ENCODE data around the gene SLC4A4. TPM values are rescaled to one million over a fixed set of nuclear protein-coding genes. Genes with fewer than 3 reads are reported as not detected.

SLC4A4 gene
- total RNA-seq, 2 experiments from 2014 or later: 0.08 to 0.14 TPM

DNA sequence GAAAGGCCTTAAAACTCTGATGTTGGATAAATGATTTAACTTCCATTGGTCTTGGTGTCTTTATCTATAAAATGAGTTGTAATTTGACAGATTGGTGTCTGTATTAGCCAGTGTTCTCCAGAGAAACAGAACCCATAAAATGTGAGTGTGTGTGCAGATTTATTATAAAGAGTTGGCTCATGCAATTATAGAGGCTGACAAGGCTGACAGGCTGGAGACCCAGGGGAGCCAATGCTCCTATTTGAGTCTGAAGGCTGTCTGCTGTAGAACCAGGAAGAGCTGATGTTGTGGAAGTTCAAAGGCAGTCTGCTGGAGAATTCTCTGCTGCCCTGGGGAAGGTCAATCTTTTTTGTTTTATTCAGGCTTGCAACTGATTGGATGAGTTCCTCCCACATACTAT is 131.7 kb downstream of the SLC4A4 start:
- ATAC-seq (ENCODE audit: poor library complexity): no peak
- no peaks in the 10 kb centered on the region for H3K9me3 Mint-ChIP-seq

DNA sequence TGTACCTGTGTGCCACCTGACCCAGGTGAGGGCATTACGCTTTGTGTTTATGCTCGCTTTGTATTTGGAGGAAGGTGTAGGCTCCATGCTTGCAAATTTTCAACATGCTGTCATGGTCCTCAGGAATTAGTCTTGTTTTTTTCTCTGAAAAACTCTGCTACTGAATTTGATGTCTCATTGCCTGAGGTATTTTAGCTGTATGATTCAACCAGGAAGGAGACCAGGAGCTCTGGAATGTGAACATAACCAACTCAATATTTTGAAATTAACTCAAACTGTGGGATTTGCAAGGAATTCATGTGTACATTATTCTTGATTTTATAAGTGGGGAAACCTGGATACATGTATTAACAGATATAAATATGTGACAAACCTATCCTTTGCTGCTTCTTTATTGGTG is 134.1 kb downstream of the SLC4A4 start:
- Histone ChIP-seq H3K4me3 (ENCODE audit: low read length) (no peak overlapping the region), H3K27ac (ENCODE audit: low read depth in 1 of 2, low read length in 2 of 2) (no peak overlapping the region), H3K36me3 (ENCODE audit: insufficient read depth, low read length) (no peaks in the 10 kb centered on the region), H3K27me3 (ENCODE audit: control insufficient read depth in 1 of 2, insufficient read depth in 2 of 2, low read length in 2 of 2) (no peaks in the 10 kb centered on the region), H3K9me3 (ENCODE audit: control insufficient read depth in 1 of 2, insufficient read depth in 1 of 2, low read length in 2 of 2) (no peaks in the 10 kb centered on the region), H3K4me1 (ENCODE audit: insufficient read depth, low read length) (no peaks in the 10 kb centered on the region)
- Mint-ChIP-seq H3K27ac (no peak overlapping the region), H3K9me3 (no peaks in the 10 kb centered on the region), H3K36me3 (ENCODE audit: low read depth) (no peaks in the 10 kb centered on the region), H3K4me3 (no peak overlapping the region), H3K4me1 (ENCODE audit: low read depth) (no peaks in the 10 kb centered on the region), H3K27me3 (peaks cover 4% of the 10 kb centered on the region)
- DNase-seq: no peak
- ChIA-PET POLR2A (no interaction called here), CTCF (no interaction called here)
- ATAC-seq (ENCODE audit: poor library complexity): no peak
- TF ChIP-seq, protein P1, sequence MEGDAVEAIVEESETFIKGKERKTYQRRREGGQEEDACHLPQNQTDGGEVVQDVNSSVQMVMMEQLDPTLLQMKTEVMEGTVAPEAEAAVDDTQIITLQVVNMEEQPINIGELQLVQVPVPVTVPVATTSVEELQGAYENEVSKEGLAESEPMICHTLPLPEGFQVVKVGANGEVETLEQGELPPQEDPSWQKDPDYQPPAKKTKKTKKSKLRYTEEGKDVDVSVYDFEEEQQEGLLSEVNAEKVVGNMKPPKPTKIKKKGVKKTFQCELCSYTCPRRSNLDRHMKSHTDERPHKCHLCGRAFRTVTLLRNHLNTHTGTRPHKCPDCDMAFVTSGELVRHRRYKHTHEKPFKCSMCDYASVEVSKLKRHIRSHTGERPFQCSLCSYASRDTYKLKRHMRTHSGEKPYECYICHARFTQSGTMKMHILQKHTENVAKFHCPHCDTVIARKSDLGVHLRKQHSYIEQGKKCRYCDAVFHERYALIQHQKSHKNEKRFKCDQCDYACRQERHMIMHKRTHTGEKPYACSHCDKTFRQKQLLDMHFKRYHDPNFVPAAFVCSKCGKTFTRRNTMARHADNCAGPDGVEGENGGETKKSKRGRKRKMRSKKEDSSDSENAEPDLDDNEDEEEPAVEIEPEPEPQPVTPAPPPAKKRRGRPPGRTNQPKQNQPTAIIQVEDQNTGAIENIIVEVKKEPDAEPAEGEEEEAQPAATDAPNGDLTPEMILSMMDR (IDR thresholded peaks at IDR 0.05): no peak
- intact Hi-C loops (cut with DNase I, micrococcal nuclease): no loop called here

More for the DNA sequence above, 131.7 kb downstream of the SLC4A4 start:
- H3K27ac ChIP-seq (ENCODE audit: low read depth in 1 of 2, low read length in 2 of 2): no peak overlapping the region
- no peaks in the 10 kb centered on the region for H3K9me3 ChIP-seq (ENCODE audit: control insufficient read depth in 1 of 2, insufficient read depth in 1 of 2, low read length in 2 of 2)
- H3K27me3 ChIP-seq (ENCODE audit: control insufficient read depth in 1 of 2, insufficient read depth in 2 of 2, low read length in 2 of 2): no peaks in the 10 kb centered on the region
- Mint-ChIP-seq H3K4me1 (ENCODE audit: low read depth) (no peaks in the 10 kb centered on the region), H3K36me3 (ENCODE audit: low read depth) (no peaks in the 10 kb centered on the region), H3K27me3 (peaks cover 4% of the 10 kb centered on the region), H3K4me3 (no peak overlapping the region), H3K27ac (no peak overlapping the region)
- DNase-seq: no peak
- ChIA-PET CTCF (interaction anchor here (1.2 kb wide), 1 partner anchor 10 kb away, joined by 4 read pairs; no protein-coding TSS in a partner anchor), POLR2A (no interaction called here)
- TF ChIP-seq, protein P1 (IDR thresholded peaks at IDR 0.05): no peak
- intact Hi-C loops (cut with DNase I, micrococcal nuclease): no loop called here
- no peaks in the 10 kb centered on the region for H3K4me1 ChIP-seq (ENCODE audit: insufficient read depth, low read length)
- H3K36me3 ChIP-seq (ENCODE audit: insufficient read depth, low read length): no peaks in the 10 kb centered on the region
- H3K4me3 ChIP-seq (ENCODE audit: low read length): no peak overlapping the region

DNA sequence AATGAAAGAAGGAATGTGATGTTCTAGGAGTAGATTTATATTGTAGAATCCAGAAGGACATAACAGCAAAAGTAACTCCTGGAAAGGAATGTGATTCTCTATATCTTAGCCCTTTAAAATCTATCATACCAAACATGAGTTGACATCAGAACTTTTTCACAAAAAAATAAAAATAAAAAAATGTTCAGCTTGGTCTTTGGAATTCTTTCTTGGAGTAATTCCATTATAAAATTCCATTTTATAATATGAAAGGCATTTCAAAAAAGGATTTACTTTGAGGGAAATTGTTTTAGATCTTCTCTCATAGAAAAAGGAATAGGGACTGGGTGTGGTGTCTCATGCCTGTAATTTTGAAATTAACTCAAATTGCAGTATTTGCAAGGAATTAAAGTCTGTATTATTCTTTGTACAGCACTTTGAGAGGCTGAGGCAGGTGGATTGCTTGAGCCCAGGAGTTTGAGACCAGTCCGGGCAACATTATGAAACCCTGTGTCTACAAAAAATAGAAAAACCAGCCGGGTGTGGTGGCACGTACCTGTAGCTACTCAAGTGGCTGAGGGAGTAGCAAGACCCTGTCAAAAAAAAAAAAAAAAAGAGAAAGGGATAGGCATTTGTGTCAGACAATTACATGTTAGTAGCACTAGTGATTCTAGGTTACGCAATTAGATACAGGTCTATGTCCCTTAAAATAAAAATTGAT is 134.9 kb downstream of the SLC4A4 start:
- ChIA-PET CTCF (no interaction called here), POLR2A (no interaction called here)
- Mint-ChIP-seq H3K27ac (no peak overlapping the region), H3K36me3 (ENCODE audit: low read depth) (no peaks in the 10 kb centered on the region), H3K27me3 (peaks cover 4% of the 10 kb centered on the region), H3K4me3 (no peak overlapping the region), H3K4me1 (ENCODE audit: low read depth) (no peaks in the 10 kb centered on the region), H3K9me3 (no peaks in the 10 kb centered on the region)
- Histone ChIP-seq H3K27me3 (ENCODE audit: control insufficient read depth in 1 of 2, insufficient read depth in 2 of 2, low read length in 2 of 2) (no peaks in the 10 kb centered on the region), H3K4me3 (ENCODE audit: low read length) (no peak overlapping the region), H3K4me1 (ENCODE audit: insufficient read depth, low read length) (no peaks in the 10 kb centered on the region), H3K9me3 (ENCODE audit: control insufficient read depth in 1 of 2, insufficient read depth in 1 of 2, low read length in 2 of 2) (no peaks in the 10 kb centered on the region), H3K36me3 (ENCODE audit: insufficient read depth, low read length) (no peaks in the 10 kb centered on the region), H3K27ac (ENCODE audit: low read depth in 1 of 2, low read length in 2 of 2) (no peak overlapping the region)
- TF ChIP-seq, protein P1 (IDR thresholded peaks at IDR 0.05): no peak
- intact Hi-C loops (cut with DNase I, micrococcal nuclease): no loop called here
- DNase-seq (no peak), ATAC-seq (ENCODE audit: poor library complexity) (no peak)

Data from CD4-positive, alpha-beta T cell (primary cell).